ENCODE measurements around the gene BAIAP2L2. TPM values are rescaled to one million over a fixed set of nuclear protein-coding genes. Genes with fewer than 3 reads are reported as not detected.

Gene BAIAP2L2
- total RNA-seq, 1 donor from 2014 or later = 0.64 TPM

DNA sequence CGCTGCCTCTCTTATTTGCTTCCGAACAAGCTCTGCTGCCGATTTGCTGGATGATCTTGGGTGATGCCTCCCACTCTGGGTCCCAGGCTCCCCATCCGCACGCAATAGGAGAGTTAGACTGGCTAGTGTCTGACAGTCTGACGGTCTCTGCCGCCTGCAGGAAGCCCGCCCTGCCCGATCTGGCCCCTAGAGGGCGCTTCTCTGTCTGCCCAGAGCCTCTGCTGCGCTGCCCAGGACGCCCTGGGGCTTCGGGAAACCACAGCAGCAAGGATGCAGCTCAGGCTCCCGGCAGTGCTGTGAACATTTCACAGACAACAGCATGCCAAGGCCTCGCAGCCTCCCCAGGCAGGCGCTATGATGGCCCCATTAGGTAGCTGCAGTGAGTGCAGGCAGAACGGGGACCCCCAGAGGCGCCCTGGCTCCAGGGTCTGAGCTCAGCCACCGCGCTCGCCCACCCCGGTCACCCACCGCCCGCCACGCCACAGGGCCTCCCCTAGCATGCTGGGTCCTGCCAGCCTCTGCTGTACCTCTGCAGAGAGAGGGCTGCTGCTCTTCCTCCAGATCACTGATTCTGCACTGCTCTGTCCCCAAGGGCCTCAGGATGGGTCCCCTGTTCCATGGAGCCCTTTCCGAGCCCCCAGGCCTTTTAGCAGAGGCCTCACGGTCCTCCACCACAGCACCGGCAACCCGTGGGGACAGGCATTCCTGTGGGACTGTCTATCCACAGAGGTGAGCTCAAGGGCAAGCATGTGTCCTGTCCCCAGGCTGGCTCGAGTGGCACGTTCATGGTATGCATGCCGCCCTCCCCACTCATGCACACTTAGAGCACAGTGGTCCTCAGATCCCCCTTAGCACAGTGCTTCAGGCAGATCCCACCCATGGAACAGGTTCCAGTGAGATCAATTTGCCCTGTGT, 4.3 kb upstream of the BAIAP2L2 start:
- POLR2A ChIA-PET = interaction anchor here (0.8 kb wide), 1 partner anchor 67 kb away, joined by 3 read pairs; no protein-coding TSS in a partner anchor
- Mint-ChIP-seq H3K36me3 (ENCODE audit: low read depth) (peaks cover 10% of the 10 kb centered on the region), H3K27ac (no peak overlapping the region), H3K4me1 (no peaks in the 10 kb centered on the region), H3K9me3 (no peaks in the 10 kb centered on the region), H3K4me3 (no peak overlapping the region), H3K27me3 (no peaks in the 10 kb centered on the region)
- intact Hi-C loops (cut with micrococcal nuclease) = loop anchor here (1.0 to 5.0 kb wide), 3 partner anchors 98 to 238 kb away; no protein-coding TSS in a partner anchor
- DNase-seq (peak; percentile 72), ATAC-seq (ENCODE audit: low read depth) (peak; percentile 89)
- CTCF ChIA-PET = interaction anchor here (0.5 to 1.8 kb wide), 7 partner anchors 61 to 1465 kb away, joined by 3 to 6 read pairs (median 3); partner anchors contain the start of gene PLA2G6
- TF ChIP-seq, protein P1, sequence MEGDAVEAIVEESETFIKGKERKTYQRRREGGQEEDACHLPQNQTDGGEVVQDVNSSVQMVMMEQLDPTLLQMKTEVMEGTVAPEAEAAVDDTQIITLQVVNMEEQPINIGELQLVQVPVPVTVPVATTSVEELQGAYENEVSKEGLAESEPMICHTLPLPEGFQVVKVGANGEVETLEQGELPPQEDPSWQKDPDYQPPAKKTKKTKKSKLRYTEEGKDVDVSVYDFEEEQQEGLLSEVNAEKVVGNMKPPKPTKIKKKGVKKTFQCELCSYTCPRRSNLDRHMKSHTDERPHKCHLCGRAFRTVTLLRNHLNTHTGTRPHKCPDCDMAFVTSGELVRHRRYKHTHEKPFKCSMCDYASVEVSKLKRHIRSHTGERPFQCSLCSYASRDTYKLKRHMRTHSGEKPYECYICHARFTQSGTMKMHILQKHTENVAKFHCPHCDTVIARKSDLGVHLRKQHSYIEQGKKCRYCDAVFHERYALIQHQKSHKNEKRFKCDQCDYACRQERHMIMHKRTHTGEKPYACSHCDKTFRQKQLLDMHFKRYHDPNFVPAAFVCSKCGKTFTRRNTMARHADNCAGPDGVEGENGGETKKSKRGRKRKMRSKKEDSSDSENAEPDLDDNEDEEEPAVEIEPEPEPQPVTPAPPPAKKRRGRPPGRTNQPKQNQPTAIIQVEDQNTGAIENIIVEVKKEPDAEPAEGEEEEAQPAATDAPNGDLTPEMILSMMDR (IDR thresholded peaks at IDR 0.05) = peak; percentile 65

DNA sequence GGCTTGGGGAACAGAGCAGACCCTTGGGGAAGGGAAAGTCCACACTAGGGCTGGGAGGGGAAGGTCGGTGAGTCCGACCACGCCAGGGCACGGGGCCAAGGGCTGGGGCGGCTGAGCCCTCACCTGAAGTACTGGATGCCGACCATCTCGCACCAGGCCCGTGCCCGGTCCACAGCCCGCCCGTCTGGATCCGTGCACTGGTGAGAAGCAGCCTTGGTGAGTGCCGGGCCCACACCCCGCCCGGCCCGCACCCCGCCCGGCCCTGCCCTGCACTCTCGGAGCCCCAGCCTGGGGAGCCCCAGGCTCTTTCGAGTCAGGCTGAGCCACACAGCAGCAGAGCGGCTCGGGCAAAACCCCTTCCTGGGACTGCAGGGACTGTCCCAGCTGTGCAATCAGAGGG, 1.9 kb upstream of the BAIAP2L2 start:
- Mint-ChIP-seq H3K27ac (no peak overlapping the region), H3K4me3 (no peak overlapping the region), H3K36me3 (ENCODE audit: low read depth) (peaks cover 6% of the 10 kb centered on the region), H3K4me1 (no peaks in the 10 kb centered on the region), H3K9me3 (no peaks in the 10 kb centered on the region), H3K27me3 (no peaks in the 10 kb centered on the region)
- intact Hi-C loops (cut with micrococcal nuclease) = loop anchor here (5.0 kb wide), 1 partner anchor 100 kb away; no protein-coding TSS in a partner anchor
- ChIA-PET CTCF (no interaction called here), POLR2A (no interaction called here)
- ATAC-seq (ENCODE audit: low read depth) = no peak
- TF ChIP-seq, protein P1 (IDR thresholded peaks at IDR 0.05) = no peak
- no peak for DNase-seq

DNA sequence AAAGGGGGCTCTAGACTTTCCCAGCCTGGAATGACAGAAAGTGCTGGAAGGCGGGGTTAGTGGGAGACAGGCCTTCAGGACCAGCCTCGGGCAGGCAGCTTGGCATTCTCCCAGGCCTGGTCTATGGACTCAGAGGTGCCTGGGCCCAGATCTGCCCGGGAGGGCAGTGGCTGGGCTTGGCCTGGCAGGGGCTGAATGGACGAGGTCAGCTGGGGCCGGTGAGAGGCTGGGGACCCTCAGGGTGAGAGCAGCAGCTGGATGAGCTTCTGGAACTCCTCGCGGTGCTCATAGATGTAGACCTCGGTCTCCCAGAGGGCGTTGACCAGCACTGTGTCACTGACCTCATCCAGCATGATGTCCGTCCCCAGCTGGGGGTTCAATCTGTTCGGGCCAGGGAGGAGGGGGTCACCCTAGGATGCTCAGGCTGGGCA, 1.5 kb upstream of the BAIAP2L2 start:
- H3K36me3 Mint-ChIP-seq (ENCODE audit: low read depth) = peaks cover 6% of the 10 kb centered on the region
- no peaks in the 10 kb centered on the region for H3K4me1 Mint-ChIP-seq
- ChIA-PET POLR2A (no interaction called here), CTCF (no interaction called here)
- no peak for ATAC-seq (ENCODE audit: low read depth)
- no peaks in the 10 kb centered on the region for H3K9me3 Mint-ChIP-seq
- H3K27me3 Mint-ChIP-seq = no peaks in the 10 kb centered on the region
- DNase-seq = no peak
- H3K27ac Mint-ChIP-seq = no peak overlapping the region
- intact Hi-C loops (cut with micrococcal nuclease) = loop anchor here (5.0 kb wide), 1 partner anchor 100 kb away; no protein-coding TSS in a partner anchor
- TF ChIP-seq, protein P1 (IDR thresholded peaks at IDR 0.05) = no peak
- H3K4me3 Mint-ChIP-seq = no peak overlapping the region

DNA sequence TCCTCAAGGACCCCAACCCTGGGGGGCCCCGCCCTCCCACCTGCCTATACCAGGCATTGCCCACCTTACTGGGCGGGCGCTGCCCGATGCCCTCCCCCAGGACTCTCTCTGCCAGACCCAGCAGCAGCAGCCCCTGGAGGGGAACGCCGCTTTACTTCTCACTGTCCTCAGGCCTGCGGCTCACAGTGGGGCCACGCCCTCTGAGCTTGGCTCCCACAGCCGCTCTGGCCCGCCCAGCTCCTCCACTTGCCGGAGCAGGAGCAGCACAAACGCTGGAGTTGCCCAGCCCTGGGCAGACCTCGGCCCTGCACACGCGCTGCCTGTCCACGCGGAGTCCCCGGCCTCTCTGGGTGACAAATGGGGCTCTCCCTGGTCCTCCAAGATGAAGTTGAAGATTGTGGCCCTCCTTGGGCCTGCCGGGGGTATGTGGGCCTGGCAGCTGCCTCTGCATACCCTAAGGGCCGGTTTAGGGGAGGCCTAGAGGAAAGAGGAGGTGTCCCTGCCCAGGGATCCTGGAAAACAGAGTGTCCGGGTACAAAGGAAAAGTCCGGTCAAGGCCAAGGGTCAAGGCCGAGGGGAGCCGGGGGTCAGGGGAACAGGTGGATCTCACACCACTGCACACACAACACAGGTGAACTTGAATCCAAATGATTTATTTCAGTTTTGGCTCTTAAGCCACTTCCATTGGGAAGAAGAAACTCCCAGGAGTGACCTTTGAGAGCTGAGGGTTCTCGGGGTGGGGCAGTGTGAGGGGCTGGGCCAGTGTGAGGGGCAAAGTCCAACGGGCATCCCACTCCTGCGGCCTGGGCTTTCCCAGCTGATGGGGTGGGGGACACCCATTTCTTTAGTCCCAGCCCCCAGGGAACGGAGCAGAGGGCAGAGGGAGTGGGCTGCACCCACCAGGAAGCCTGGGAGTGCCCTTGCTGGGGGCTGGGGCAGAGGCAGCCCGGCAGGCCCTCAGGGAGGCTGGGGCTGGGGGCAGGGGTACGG, 674 bp upstream of the BAIAP2L2 start:
- DNase-seq (no peak), ATAC-seq (ENCODE audit: low read depth) (no peak)
- ChIA-PET POLR2A (no interaction called here), CTCF (no interaction called here)
- Mint-ChIP-seq H3K27me3 (no peaks in the 10 kb centered on the region), H3K4me3 (no peak overlapping the region), H3K9me3 (no peaks in the 10 kb centered on the region), H3K4me1 (no peaks in the 10 kb centered on the region), H3K27ac (no peak overlapping the region), H3K36me3 (ENCODE audit: low read depth) (peaks cover 6% of the 10 kb centered on the region)
- TF ChIP-seq, protein P1 (IDR thresholded peaks at IDR 0.05) = no peak
- intact Hi-C loops (cut with micrococcal nuclease) = loop anchor here (5.0 kb wide), 1 partner anchor 101 kb away; no protein-coding TSS in a partner anchor
